H9 (cell line): Measurements from ENCODE around the gene SRGAP3. TPM values are rescaled to one million over a fixed set of nuclear protein-coding genes. Genes with fewer than 3 reads are reported as not detected.

Experiments used
- DNase-seq: peaks from one replicate; pipeline ENCODE4 v3.0.0-alpha.2; 2017
- H2AFZ ChIP-seq: one replicate; pipeline ENCODE4 v1.6.1; 2013; ENCODE audit warnings: mild to moderate bottlenecking, low read length, control low read depth, moderate library complexity
- H2AK5ac ChIP-seq: 2 replicates; pipeline ENCODE4 v1.6.1; 2013; ENCODE audit warnings: low read length, control low read depth, mixed read lengths; ENCODE audit not compliant: insufficient read length
- H2BK120ac ChIP-seq: one replicate; pipeline ENCODE4 v1.6.1; 2013; ENCODE audit warnings: low read depth, mild to moderate bottlenecking, low read length, control low read depth, inconsistent platforms; ENCODE audit not compliant: poor library complexity, severe bottlenecking
- H2BK12ac ChIP-seq: 2 replicates; pipeline ENCODE4 v1.6.1; 2013; ENCODE audit warnings: low read length, control low read depth, mixed read lengths, low read depth; ENCODE audit not compliant: insufficient read length
- H2BK15ac ChIP-seq: 2 replicates; pipeline ENCODE4 v1.6.1; 2013; ENCODE audit warnings: low read depth, low read length, control low read depth
- H2BK20ac ChIP-seq: one replicate; pipeline ENCODE4 v1.6.1; 2013; ENCODE audit warnings: low read depth, mild to moderate bottlenecking, low read length, control low read depth, inconsistent platforms; ENCODE audit not compliant: poor library complexity, severe bottlenecking
- H2BK5ac ChIP-seq: 2 replicates; pipeline ENCODE4 v1.6.1; 2013; ENCODE audit warnings: low read length, control low read depth, mixed read lengths; ENCODE audit not compliant: insufficient read length
- H3K14ac ChIP-seq: 2 replicates; pipeline ENCODE4 v1.6.1; 2013; ENCODE audit warnings: low read length, control low read depth; ENCODE audit not compliant: insufficient read depth
- H3K18ac ChIP-seq: 2 replicates; pipeline ENCODE4 v1.6.1; 2013; ENCODE audit warnings: low read depth, mild to moderate bottlenecking, mixed read lengths, low read length, control low read depth; ENCODE audit not compliant: insufficient read length
- H3K23ac ChIP-seq: 2 replicates; pipeline ENCODE4 v1.6.1; 2013; ENCODE audit warnings: low read length, control low read depth, mixed read lengths, low read depth; ENCODE audit not compliant: insufficient read length
- H3K23me2 ChIP-seq: 2 replicates; pipeline ENCODE4 v1.6.1; 2013; ENCODE audit warnings: low read depth, mild to moderate bottlenecking, mixed read lengths, low read length, control low read depth; ENCODE audit not compliant: insufficient read length, poor library complexity, severe bottlenecking
- H3K27ac ChIP-seq: 2 replicates; pipeline ENCODE4 v1.5.1; 2013; ENCODE audit warnings: low read length, control low read depth, mixed read lengths, low read depth; ENCODE audit not compliant: insufficient read length
- H3K27me3 ChIP-seq: 2 replicates; pipeline ENCODE4 v1.6.1; 2013; ENCODE audit warnings: low read length, control low read depth, inconsistent platforms; ENCODE audit not compliant: insufficient read depth
- H3K4ac ChIP-seq: 2 replicates; pipeline ENCODE4 v1.6.1; 2013; ENCODE audit warnings: low read depth, mild to moderate bottlenecking, control low read depth, inconsistent platforms, low read length, moderate library complexity
- H3K4me1 ChIP-seq: 2 replicates; pipeline ENCODE4 v1.6.1; 2013; ENCODE audit warnings: low read length, control low read depth, inconsistent platforms; ENCODE audit not compliant: insufficient read depth
- H3K4me2 ChIP-seq: 2 replicates; pipeline ENCODE4 v1.6.1; 2013; ENCODE audit warnings: low read length, control low read depth, mixed read lengths; ENCODE audit not compliant: insufficient read length, insufficient read depth
- H3K56ac ChIP-seq: 2 replicates; pipeline ENCODE4 v1.6.1; 2013; ENCODE audit warnings: low read depth, mild to moderate bottlenecking, mixed read lengths, low read length, control low read depth; ENCODE audit not compliant: insufficient read length
- H3K79me1 ChIP-seq: 2 replicates; pipeline ENCODE4 v1.6.1; 2013; ENCODE audit warnings: low read depth, mild to moderate bottlenecking, moderate library complexity, low read length, control low read depth, inconsistent platforms; ENCODE audit not compliant: insufficient read depth, poor library complexity, severe bottlenecking
- H3K79me2 ChIP-seq: 2 replicates; pipeline ENCODE4 v1.6.1; 2013; ENCODE audit warnings: low read length, control low read depth, inconsistent platforms; ENCODE audit not compliant: insufficient read depth
- H3K9ac ChIP-seq: 2 replicates; pipeline ENCODE4 v1.6.1; 2013; ENCODE audit warnings: low read length, control low read depth, mixed read lengths; ENCODE audit not compliant: insufficient read length; ENCODE audit errors: extremely low read depth
- H3K9me3 ChIP-seq: one replicate; pipeline ENCODE4 v1.6.1; 2013; ENCODE audit warnings: low read depth, low read length, inconsistent platforms; ENCODE audit not compliant: control insufficient read depth
- H3T11ph ChIP-seq: one replicate; pipeline ENCODE4 v1.6.1; 2013; ENCODE audit warnings: mild to moderate bottlenecking, low read length, control low read depth, inconsistent platforms
- H4K20me1 ChIP-seq: one replicate; pipeline ENCODE4 v1.6.1; 2013; ENCODE audit not compliant: control insufficient read depth, insufficient read length, insufficient read depth
- H4K5ac ChIP-seq: 2 replicates; pipeline ENCODE4 v1.6.1; 2013; ENCODE audit warnings: low read depth, mild to moderate bottlenecking, mixed read lengths, low read length, control low read depth; ENCODE audit not compliant: insufficient read length
- H4K8ac ChIP-seq: replicated peaks from 2 replicates; pipeline ENCODE4 v1.6.1; 2013; ENCODE audit warnings: low read length, control low read depth, mixed read lengths, low read depth; ENCODE audit not compliant: insufficient read length
- H4K91ac ChIP-seq: 2 replicates; pipeline ENCODE4 v1.6.1; 2013; ENCODE audit warnings: low read depth, mild to moderate bottlenecking, moderate library complexity, mixed read lengths, low read length, control low read depth; ENCODE audit not compliant: insufficient read length
- H3K27ac Mint-ChIP-seq, 3 experiments: 2 replicates in 2 of 3; 3 replicates in 1 of 3; pipeline ENCODE4 v1.8.0; 2020 to 2021; ENCODE audit warnings: mixed read lengths in 3 of 3, mild to moderate bottlenecking in 1 of 3, moderate library complexity in 1 of 3
- H3K27me3 Mint-ChIP-seq: 2 replicates; pipeline ENCODE4 v1.8.0; 2021; ENCODE audit warnings: low read depth, mild to moderate bottlenecking, moderate library complexity, mixed read lengths
- H3K36me3 Mint-ChIP-seq, 3 experiments: 2 replicates in 2 of 3; 3 replicates in 1 of 3; pipeline ENCODE4 v1.8.0; 2020 to 2021; ENCODE audit warnings: low read depth in 3 of 3, mixed read lengths in 3 of 3; ENCODE audit not compliant: insufficient read depth in 1 of 3
- H3K4me1 Mint-ChIP-seq, 2 experiments: 2 replicates each; pipeline ENCODE4 v1.8.0; 2020; ENCODE audit warnings: mixed read lengths in 2 of 2
- H3K4me3 Mint-ChIP-seq, 2 experiments: 2 replicates in 1 of 2; 3 replicates in 1 of 2; pipeline ENCODE4 v1.8.0; 2020 to 2021; ENCODE audit warnings: mild to moderate bottlenecking in 2 of 2, mixed read lengths in 2 of 2, moderate library complexity in 1 of 2
- H3K9me3 Mint-ChIP-seq, 2 experiments: 2 replicates in 1 of 2; 3 replicates in 1 of 2; pipeline ENCODE4 v1.8.0; 2020; ENCODE audit warnings: mild to moderate bottlenecking in 2 of 2, mixed read lengths in 2 of 2, moderate library complexity in 1 of 2
- CTCF ChIP-seq: fragments of 200-600 bp; sonication (generic); conservative IDR thresholded peaks from 3 replicates; pipeline ENCODE4 v1.8.0; 2021; ENCODE audit warnings: antibody characterized with exemption, mild to moderate bottlenecking
- WGBS: extraction: QIAGEN DNeasy Blood & Tissue Kit; methylation state at CpG from one replicate; pipeline ENCODE4 v1.1.7; 2013; ENCODE audit warnings: missing lambda C conversion rate, low lambda C conversion rate, mixed read lengths; ENCODE audit not compliant: insufficient read length; ENCODE audit errors: extremely low coverage; 5-methylcytosine and 5-hydroxymethylcytosine counted together
- total RNA-seq: library from RNA; stranded (reverse); gene quantifications from 2 replicates; pipeline ENCODE4 v1.2.1, GENCODE V29; 2021

SRGAP3 gene
- total RNA-seq, 1 experiment from 2014 or later = 3.4 TPM

GRCh38 chr3:8972639-8973038 is 276.8 kb downstream of the SRGAP3 start:
- Histone ChIP-seq H2BK120ac (no peak overlapping the region), H3K4ac (no peak overlapping the region), H3K4me2 (no peak overlapping the region), H2BK15ac (no peak overlapping the region), H4K8ac (no peak overlapping the region), H3K14ac (no peak overlapping the region), H3K56ac (no peak overlapping the region), H4K91ac (no peak overlapping the region), H3K27me3 (no peaks in the 10 kb centered on the region), H3K4me1 (no peaks in the 10 kb centered on the region; the same call in 1 of the 2 replicates), H3K79me1 (no peaks in the 10 kb centered on the region), H2BK5ac (no peak overlapping the region), H2AK5ac (no peak overlapping the region), H3K9ac (no peak overlapping the region), H2BK12ac (no peak overlapping the region), H3K27ac (no peak overlapping the region), H3K79me2 (no peaks in the 10 kb centered on the region), H3K18ac (no peak overlapping the region), H3K23me2 (no peaks in the 10 kb centered on the region), H2AFZ (no peak overlapping the region), H4K5ac (no peak overlapping the region), H3K23ac (no peak overlapping the region), H4K20me1 (no peaks in the 10 kb centered on the region), H3K9me3 (no peaks in the 10 kb centered on the region), H2BK20ac (no peak overlapping the region), H3T11ph (no peak overlapping the region)
- Mint-ChIP-seq H3K4me3 (no peak overlapping the region), H3K36me3 (no peaks in the 10 kb centered on the region), H3K9me3 (no peaks in the 10 kb centered on the region; a peak in 1 of 5 replicates), H3K27me3 (peaks cover 23% of the 10 kb centered on the region), H3K27ac (no peak overlapping the region), H3K4me1 (peaks cover 6 to 9% of the 10 kb centered on the region in 2 experiments; a peak in 3 of 4 replicates)
- no CpG with 5 or more reads among the region's 2 CpGs for WGBS
- DNase-seq = no peak
- TF ChIP-seq CTCF = no peak
